ENCODE data around the gene RXRA. TPM values are rescaled to one million over a fixed set of nuclear protein-coding genes. Genes with fewer than 3 reads are reported as not detected.

RXRA gene
- polyA plus RNA-seq, 3 donors: 15.8 to 91.0 (median 23.2) TPM

- H3K4me3 ChIP-seq (replicated peaks in 1 of 3; ENCODE audit: low read depth in 2 of 3, low read length in 3 of 3): peak overlapping the region in 1 of 3 experiments; percentile 4
- DNase-seq: no peak
These were observed 64.7 kb downstream of the RXRA start for GRCh38 chr9:134390947-134391318.

More at GRCh38 chr9:134390947-134391318, 64.7 kb downstream of the RXRA start:
- Histone ChIP-seq H3K27ac (ENCODE audit: low read depth in 1 of 2, low read length in 2 of 2) (peak overlapping the region; percentile 10 to 66), H3K9me3 (replicated peaks in 1 of 2; ENCODE audit: control insufficient read depth in 1 of 2, insufficient read depth in 1 of 2, low read length in 2 of 2) (no peaks in the 10 kb centered on the region), H3K79me2 (ENCODE audit: insufficient read depth, low read length) (peaks cover 99% of the 10 kb centered on the region), H3K36me3 (replicated peaks in 1 of 2; ENCODE audit: control insufficient read depth in 1 of 2, insufficient read depth in 2 of 2, low read length in 2 of 2) (peaks cover 18 to 39% of the 10 kb centered on the region in 2 donors), H3K4me1 (ENCODE audit: control insufficient read depth in 1 of 2, insufficient read depth in 2 of 2, low read length in 2 of 2) (peaks cover 90 to 99% of the 10 kb centered on the region in 2 donors), H3K4me2 (replicated peaks; ENCODE audit: extremely low read depth, low read length, poor library complexity, severe bottlenecking) (peak overlapping the region; percentile 16), H3K27me3 (ENCODE audit: control insufficient read depth in 2 of 2, insufficient read depth in 2 of 2, low read length in 2 of 2) (no peaks in the 10 kb centered on the region), H2AFZ (ENCODE audit: insufficient read depth, low read depth, low read length, poor library complexity, severe bottlenecking) (no peak overlapping the region), H3K9ac (ENCODE audit: insufficient read depth, low read length, poor library complexity, severe bottlenecking) (peak overlapping the region; percentile 25), H4K20me1 (ENCODE audit: insufficient read depth, low read length) (peaks cover 100% of the 10 kb centered on the region)
- intact Hi-C loops (cut with micrococcal nuclease): no loop called here
- Mint-ChIP-seq H3K27ac (peak overlapping the region in 6 of 7 donors; percentile 18 to 80 (median 54)), H3K4me3 (peak overlapping the region; percentile 34 to 65), H3K36me3 (peaks cover 32 to 77% of the 10 kb centered on the region in 2 donors), H3K27me3 (ENCODE audit: low read depth in 3 of 3) (peaks cover 2 to 3% (median 3%) of the 10 kb centered on the region in 3 donors), H3K9me3 (peaks cover 0 to 3% (median 0%) of the 10 kb centered on the region in 7 donors), H3K4me1 (peaks cover 89% of the 10 kb centered on the region)
- 76% methylated on average over 11 of the region's 11 CpGs for WGBS (ENCODE audit: insufficient coverage)
- no peak for TF ChIP-seq CTCF (IDR thresholded peaks at IDR 0.05)
